Measurements from ENCODE around the gene RCC1. TPM values are rescaled to one million over a fixed set of nuclear protein-coding genes. Genes with fewer than 3 reads are reported as not detected.
"Not testable (repeated sequence)": the region's sequence is repeated elsewhere in the genome, so short reads cannot be mapped to it uniquely, and the experiment has no call there.

Gene RCC1
- polyA plus RNA-seq, 1 experiment = 41.5 TPM

DNA sequence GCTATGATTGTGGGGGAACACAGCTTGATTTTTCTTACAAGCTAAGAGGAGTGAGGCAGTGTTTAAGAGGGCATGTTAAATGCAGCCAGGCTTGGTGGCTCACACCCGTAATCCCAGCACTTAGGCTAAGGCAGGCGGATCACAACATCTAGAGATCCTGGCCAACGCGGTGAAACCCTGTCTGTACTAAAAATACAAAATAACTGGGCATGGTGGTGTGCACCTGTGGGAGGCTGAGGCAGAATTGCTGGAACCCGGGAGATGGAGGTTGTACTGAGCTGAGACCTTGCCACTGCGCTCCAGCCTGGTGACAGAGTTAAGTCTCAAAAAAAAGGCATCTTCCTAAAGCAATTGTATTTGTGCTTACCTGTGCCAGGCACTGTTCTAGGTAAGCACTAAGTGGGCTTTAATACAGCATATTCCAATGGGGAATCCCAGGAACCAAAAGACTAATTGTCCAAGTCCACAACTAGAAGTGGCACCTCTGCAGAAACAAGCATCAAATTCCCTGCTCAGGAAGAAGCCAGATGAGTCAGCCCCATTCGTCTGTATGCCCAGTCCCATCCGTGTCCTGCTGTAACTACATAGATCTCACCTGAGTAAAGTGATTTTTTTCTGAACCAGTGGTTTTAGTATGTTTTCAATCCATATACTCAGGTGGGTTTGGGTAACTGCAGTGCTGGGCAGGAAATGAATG is 4.6 kb downstream of the RCC1 start:
- no peak for DNase-seq (ENCODE audit: low read depth)
- POLR2A ChIA-PET = no interaction called here
- H3K36me3 ChIP-seq (ENCODE audit: control insufficient read depth, insufficient read depth, low read length) = peaks cover 20% of the 10 kb centered on the region
- no peaks in the 10 kb centered on the region for H3K27me3 ChIP-seq (ENCODE audit: control insufficient read depth, insufficient read depth, low read length)
- no peak overlapping the region for H3K4me3 ChIP-seq (ENCODE audit: low read depth, low read length)
- TF ChIP-seq, protein P1, sequence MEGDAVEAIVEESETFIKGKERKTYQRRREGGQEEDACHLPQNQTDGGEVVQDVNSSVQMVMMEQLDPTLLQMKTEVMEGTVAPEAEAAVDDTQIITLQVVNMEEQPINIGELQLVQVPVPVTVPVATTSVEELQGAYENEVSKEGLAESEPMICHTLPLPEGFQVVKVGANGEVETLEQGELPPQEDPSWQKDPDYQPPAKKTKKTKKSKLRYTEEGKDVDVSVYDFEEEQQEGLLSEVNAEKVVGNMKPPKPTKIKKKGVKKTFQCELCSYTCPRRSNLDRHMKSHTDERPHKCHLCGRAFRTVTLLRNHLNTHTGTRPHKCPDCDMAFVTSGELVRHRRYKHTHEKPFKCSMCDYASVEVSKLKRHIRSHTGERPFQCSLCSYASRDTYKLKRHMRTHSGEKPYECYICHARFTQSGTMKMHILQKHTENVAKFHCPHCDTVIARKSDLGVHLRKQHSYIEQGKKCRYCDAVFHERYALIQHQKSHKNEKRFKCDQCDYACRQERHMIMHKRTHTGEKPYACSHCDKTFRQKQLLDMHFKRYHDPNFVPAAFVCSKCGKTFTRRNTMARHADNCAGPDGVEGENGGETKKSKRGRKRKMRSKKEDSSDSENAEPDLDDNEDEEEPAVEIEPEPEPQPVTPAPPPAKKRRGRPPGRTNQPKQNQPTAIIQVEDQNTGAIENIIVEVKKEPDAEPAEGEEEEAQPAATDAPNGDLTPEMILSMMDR (IDR thresholded peaks at IDR 0.05; ENCODE audit: insufficient read depth, low read depth, low read length) = no peak
- CTCF ChIA-PET = interaction anchor here (0.6 to 1.7 kb wide), 2 partner anchors 8 to 92 kb away, joined by 3 to 9 read pairs; no protein-coding TSS in a partner anchor

DNA sequence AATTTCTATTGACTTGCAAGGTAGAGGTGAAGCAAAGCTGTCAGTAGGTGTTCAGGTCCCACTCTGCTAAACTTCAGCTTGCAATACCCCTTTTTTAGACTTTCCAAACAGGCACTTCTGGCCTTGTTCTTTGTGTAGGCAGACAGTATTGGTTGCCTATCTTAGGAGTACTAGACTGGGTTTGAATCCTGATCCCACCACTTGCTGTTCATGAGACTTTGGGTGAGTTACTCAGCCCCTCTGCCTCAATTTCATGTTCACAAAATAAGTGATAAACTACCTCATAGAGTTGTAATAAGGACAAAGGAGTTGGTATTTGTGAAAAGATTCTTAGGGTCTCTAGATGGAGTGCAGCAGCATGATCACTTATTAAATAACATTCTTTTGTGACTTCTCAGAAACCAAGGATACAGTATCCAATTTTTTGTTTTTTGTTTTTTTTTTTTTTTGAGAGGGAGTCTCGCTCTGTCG is 5.2 kb downstream of the RCC1 start:
- no peak overlapping the region for H3K4me3 ChIP-seq (ENCODE audit: low read depth, low read length)
- H3K36me3 ChIP-seq (ENCODE audit: control insufficient read depth, insufficient read depth, low read length) = peaks cover 20% of the 10 kb centered on the region
- TF ChIP-seq, protein P1 (IDR thresholded peaks at IDR 0.05; ENCODE audit: insufficient read depth, low read depth, low read length) = no peak
- DNase-seq (ENCODE audit: low read depth) = no peak
- ChIA-PET CTCF (no interaction called here), POLR2A (interaction anchor here (0.6 kb wide), 1 partner anchor 202 kb away, joined by 5 read pairs; no protein-coding TSS in a partner anchor)
- H3K27me3 ChIP-seq (ENCODE audit: control insufficient read depth, insufficient read depth, low read length) = no peaks in the 10 kb centered on the region

DNA sequence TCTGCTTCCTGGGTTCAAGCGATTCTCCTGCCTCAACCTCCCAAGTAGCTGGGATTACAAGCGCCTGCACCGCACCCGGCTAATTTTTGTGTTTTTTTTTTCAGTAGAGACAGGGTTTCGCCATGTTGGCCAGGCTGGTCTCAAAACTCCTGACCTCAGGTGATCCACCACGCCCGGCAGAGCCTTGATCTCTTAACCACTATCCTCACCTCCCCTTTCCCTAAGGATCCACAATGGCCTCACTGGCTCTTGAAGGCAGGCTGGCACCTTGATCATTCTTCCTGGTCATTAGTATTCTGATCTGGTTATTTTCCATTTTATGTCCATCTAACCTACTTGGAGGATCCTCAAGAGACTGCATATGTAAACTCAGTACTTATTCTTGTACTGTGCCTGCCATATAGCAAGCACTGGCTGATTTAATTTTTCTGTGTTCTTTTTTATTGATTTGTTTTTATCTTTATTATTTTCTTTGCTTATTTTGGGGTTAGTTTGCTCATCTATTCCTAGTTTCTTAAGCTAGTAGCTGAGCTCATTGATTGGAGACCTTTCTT is 6.3 kb downstream of the RCC1 start:
- TF ChIP-seq, protein P1 (IDR thresholded peaks at IDR 0.05; ENCODE audit: insufficient read depth, low read depth, low read length) = no peak
- Histone ChIP-seq H3K27me3 (ENCODE audit: control insufficient read depth, insufficient read depth, low read length) (no peaks in the 10 kb centered on the region), H3K4me3 (ENCODE audit: low read depth, low read length) (no peak overlapping the region), H3K36me3 (ENCODE audit: control insufficient read depth, insufficient read depth, low read length) (peaks cover 20% of the 10 kb centered on the region)
- CTCF ChIA-PET = interaction anchor here (0.6 to 1.1 kb wide), 3 partner anchors 152 to 365 kb away, joined by 3 to 5 read pairs (median 3); no protein-coding TSS in a partner anchor
- POLR2A ChIA-PET = interaction anchor here (0.6 to 1.0 kb wide), 5 partner anchors 91 to 987 kb away, joined by 3 to 4 read pairs (median 3); no protein-coding TSS in a partner anchor
- DNase-seq (ENCODE audit: low read depth) = no peak

DNA sequence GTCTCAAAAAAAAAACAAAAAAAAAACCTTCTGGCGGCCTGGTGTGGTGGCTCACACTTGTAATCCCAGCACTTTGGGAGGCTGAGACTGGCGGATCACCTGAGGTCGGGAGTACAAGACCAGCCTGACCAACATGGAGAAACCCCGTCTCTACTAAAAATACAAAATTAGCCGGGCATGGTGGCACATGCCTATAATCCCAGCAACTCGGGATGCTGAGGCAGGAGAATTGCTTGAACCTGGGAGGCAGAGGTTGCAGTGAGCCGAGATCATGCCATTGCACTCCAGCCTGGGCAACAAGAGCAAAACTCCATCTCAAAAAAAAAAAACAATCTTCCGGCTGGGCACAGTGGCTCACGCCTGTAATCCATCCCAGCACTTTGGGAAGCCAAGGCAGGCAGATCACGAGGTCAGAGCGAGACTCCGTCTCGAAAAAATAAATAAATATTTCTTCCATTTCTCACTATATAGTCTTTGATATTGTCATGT is 8.6 kb downstream of the RCC1 start:
- peaks cover 15% of the 10 kb centered on the region for H3K36me3 ChIP-seq (ENCODE audit: control insufficient read depth, insufficient read depth, low read length)
- not testable (repeated sequence) for H3K4me3 ChIP-seq (ENCODE audit: low read depth, low read length); H3K27me3 ChIP-seq (ENCODE audit: control insufficient read depth, insufficient read depth, low read length); DNase-seq (ENCODE audit: low read depth)
- ChIA-PET CTCF (interaction anchor here (2.1 kb wide), 1 partner anchor 88 kb away, joined by 10 read pairs; no protein-coding TSS in a partner anchor), POLR2A (interaction anchor here (0.7 kb wide), 1 partner anchor 89 kb away, joined by 3 read pairs; no protein-coding TSS in a partner anchor)

DNA sequence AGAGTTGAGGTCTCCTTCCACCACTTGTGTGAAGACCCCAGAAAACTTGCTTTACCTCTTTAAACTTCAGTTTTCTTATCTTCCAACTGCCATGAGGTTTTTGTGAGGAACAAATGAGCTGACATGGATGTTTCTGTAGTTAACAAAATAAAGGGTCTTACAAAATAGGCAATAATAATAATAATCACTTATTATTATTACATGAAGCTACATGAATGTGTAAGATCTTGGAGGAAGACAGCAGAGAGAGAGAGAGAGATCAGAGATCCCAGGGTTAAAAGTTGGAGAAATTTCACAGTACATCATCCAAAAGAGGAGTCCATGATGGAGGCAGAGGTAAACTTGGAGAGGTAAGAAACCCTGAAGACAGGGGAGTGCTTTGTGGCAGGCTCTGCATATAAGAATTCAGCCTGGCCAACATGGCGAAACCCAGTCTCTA is 10.7 kb downstream of the RCC1 start:
- DNase-seq (ENCODE audit: low read depth) = no peak
- Histone ChIP-seq H3K36me3 (ENCODE audit: control insufficient read depth, insufficient read depth, low read length) (no peaks in the 10 kb centered on the region; the same call in 1 of the 2 replicates), H3K27me3 (ENCODE audit: control insufficient read depth, insufficient read depth, low read length) (no peaks in the 10 kb centered on the region), H3K4me3 (ENCODE audit: low read depth, low read length) (no peak overlapping the region)
- ChIA-PET CTCF (interaction anchor here (0.7 to 2.1 kb wide), 9 partner anchors 15 to 484 kb away, joined by 3 to 10 read pairs (median 4); partner anchors contain the start of gene MED18), POLR2A (interaction anchor here (0.6 to 0.7 kb wide), 5 partner anchors 43 to 269 kb away, joined by 3 to 17 read pairs (median 10); no protein-coding TSS in a partner anchor)
- TF ChIP-seq, protein P1 (IDR thresholded peaks at IDR 0.05; ENCODE audit: insufficient read depth, low read depth, low read length) = no peak

Data from BJ (cell line).